Omental fat pad (tissue), 4 donors: Measurements from ENCODE around the gene LAMP1. TPM values are rescaled to one million over a fixed set of nuclear protein-coding genes. Genes with fewer than 3 reads are reported as not detected.
"Not testable (repeated sequence)": the region's sequence is repeated elsewhere in the genome, so short reads cannot be mapped to it uniquely, and the experiment has no call there.

ENCODE experiments used
- ATAC-seq: fragments of 150-250 bp; one replicate; pipeline ENCODE4 v1.9.1; 2016; ENCODE audit warnings: mild to moderate bottlenecking, moderate library complexity; ENCODE audit not compliant: low FRiP score
- DNase-seq: peaks from one replicate; pipeline ENCODE4 v3.0.0-alpha.2; 2019; ENCODE audit warnings: low spot score
- CTCF ChIP-seq, 3 donors: fragments of 450-650 bp; IDR thresholded peaks; one replicate each; pipeline ENCODE4 v1.5.1; 2016 to 2017; ENCODE audit warnings: antibody characterized with exemption in 3 of 3, mild to moderate bottlenecking in 3 of 3, moderate library complexity in 2 of 3
- total RNA-seq, 4 donors: library from RNA; depleted of rRNA; stranded (reverse); fragments of >200 nt; gene quantifications; one replicate each; pipeline ENCODE4 v1.1.0, GENCODE V29; 2016

Gene LAMP1
- 100 to 1,000 TPM in 2 of 4 donors, 10 to 100 TPM in 2; 91.0 to 132 (median 106) TPM for total RNA-seq

- ATAC-seq (peak; percentile 91), DNase-seq (peak; percentile 100)
- no peak for TF ChIP-seq CTCF (IDR thresholded peaks at IDR 0.05)
These were observed at the start of gene LAMP1 for GRCh38 chr13:113296823-113297369. LAMP1 (plus strand) TSS chr13:113297239; CDS start chr13:113297435, 196 bp downstream.

- DNase-seq, result no peak
- no peak for TF ChIP-seq CTCF (IDR thresholded peaks at IDR 0.05)
- no peak for ATAC-seq
These were observed 44.4 kb upstream of the LAMP1 start for GRCh38 chr13:113252516-113253095.

- not testable (repeated sequence) for DNase-seq, ATAC-seq
These were observed 39.1 kb upstream of the LAMP1 start for GRCh38 chr13:113257908-113258307.

GRCh38 chr13:113258321-113259054 is 38.6 kb upstream of the LAMP1 start:
- no peak for ATAC-seq
- TF ChIP-seq CTCF (IDR thresholded peaks at IDR 0.05), result no peak
- no peak for DNase-seq

GRCh38 chr13:113260996-113261395 is 36.0 kb upstream of the LAMP1 start:
- no peak for DNase-seq
- no peak for TF ChIP-seq CTCF (IDR thresholded peaks at IDR 0.05)
- no peak for ATAC-seq

- not testable (repeated sequence) for ATAC-seq, DNase-seq
These were observed 34.0 kb upstream of the LAMP1 start for GRCh38 chr13:113263016-113263415.

GRCh38 chr13:113267642-113268405 is 29.2 kb upstream of the LAMP1 start:
- no peak for TF ChIP-seq CTCF (IDR thresholded peaks at IDR 0.05)
- no peak for ATAC-seq
- no peak for DNase-seq
